Endothelial cell of umbilical vein (primary cell): ENCODE results near the gene ZNF516. TPM values are rescaled to one million over a fixed set of nuclear protein-coding genes. Genes with fewer than 3 reads are reported as not detected.

Experiments
- BruUV-seq: library from RNA; stranded (reverse); fragments of 400-500 nt; replicated peaks from 2 replicates; lab custom pipeline; 2021; lab: Mats Ljungman, UMichigan
- CTCF ChIA-PET: fragments of 300-600, 350-600 bp; sonication (Branson Sonifier 250); formaldehyde crosslinking; loops from one replicate; lab custom pipeline; 2021; ENCODE audit warnings: antibody characterized with exemption, inconsistent platforms; lab: Charles Lee
- POLR2A ChIA-PET: fragments of 300-600, 350-600 bp; sonication (Branson Sonifier 250); formaldehyde crosslinking; loops from one replicate; lab custom pipeline; 2021; ENCODE audit warnings: antibody characterized with exemption, inconsistent platforms; lab: Charles Lee
- DNase-seq: peaks from one replicate; pipeline ENCODE4 v3.0.0-alpha.2; 2011; ENCODE audit warnings: low read depth, low spot score
- FAIRE-seq: peaks from 2 replicates; lab custom pipeline; 2011; peaks lifted over from hg19 to GRCh38; lab: Jason Lieb, UNC
- H2AFZ ChIP-seq: 2 replicates; pipeline ENCODE4 v1.6.0; 2012; ENCODE audit warnings: low read depth, low read length, control low read depth, inconsistent platforms
- H3K27ac ChIP-seq: 2 replicates; pipeline ENCODE4 v1.5.1; 2011; ENCODE audit warnings: low read depth, mild to moderate bottlenecking, control low read depth, low read length, moderate library complexity; ENCODE audit not compliant: insufficient read depth
- H3K27me3 ChIP-seq, 2 experiments: 2 replicates each; pipeline versions ENCODE4 v1.6.0 to v1.6.1; 2011; ENCODE audit warnings: low read length in 2 of 2, mixed read lengths in 1 of 2; ENCODE audit not compliant: control insufficient read depth in 2 of 2, insufficient read depth in 2 of 2
- H3K36me3 ChIP-seq, 2 experiments: 2 replicates in 1 of 2; 3 replicates in 1 of 2; pipeline ENCODE4 v1.5.1; 2011; ENCODE audit warnings: low read length in 2 of 2, mild to moderate bottlenecking in 1 of 2, moderate library complexity in 1 of 2; ENCODE audit not compliant: control insufficient read depth in 2 of 2, insufficient read depth in 2 of 2; ENCODE audit errors: extremely low read depth in 1 of 2
- H3K4me1 ChIP-seq: 3 replicates; pipeline ENCODE4 v1.5.1; 2011; ENCODE audit warnings: mild to moderate bottlenecking, low read length; ENCODE audit not compliant: control insufficient read depth, insufficient read depth; ENCODE audit errors: extremely low read depth
- H3K4me2 ChIP-seq: 2 replicates; pipeline ENCODE4 v1.6.1; 2011; ENCODE audit warnings: low read length, control low read depth, mixed read lengths; ENCODE audit not compliant: insufficient read depth
- H3K4me3 ChIP-seq, 3 experiments: fragments of 200-600 bp in 1 of 3; sonication (generic), shearing (Covaris generic) in 1 of 3; replicated peaks in 1 of 3; 2 replicates each; pipeline ENCODE4 v1.5.1; 2011 to 2016; ENCODE audit warnings: control low read depth in 3 of 3, low read length in 3 of 3, mild to moderate bottlenecking in 2 of 3, inconsistent platforms in 1 of 3, low read depth in 1 of 3, moderate library complexity in 1 of 3; ENCODE audit not compliant: insufficient read depth in 1 of 3
- H3K79me2 ChIP-seq: 2 replicates; pipeline ENCODE4 v1.6.0; 2012; ENCODE audit warnings: low read length, inconsistent platforms; ENCODE audit not compliant: control insufficient read depth, insufficient read depth
- H3K9ac ChIP-seq: replicated peaks from 2 replicates; pipeline ENCODE3; 2011; ENCODE audit warnings: low read length, control low read depth; ENCODE audit not compliant: insufficient read depth; ENCODE audit errors: extremely low read depth
- H3K9me1 ChIP-seq: replicated peaks from 3 replicates; pipeline ENCODE4 v1.6.0; 2011; ENCODE audit warnings: mild to moderate bottlenecking, low read length; ENCODE audit not compliant: control insufficient read depth, insufficient read depth; ENCODE audit errors: extremely low read depth
- H3K9me3 ChIP-seq: replicated peaks from 2 replicates; pipeline ENCODE4 v1.5.1; 2012; ENCODE audit warnings: low read length, inconsistent platforms; ENCODE audit not compliant: control insufficient read depth, insufficient read depth
- H4K20me1 ChIP-seq: replicated peaks from 2 replicates; pipeline ENCODE3; 2011; ENCODE audit warnings: mild to moderate bottlenecking, low read length; ENCODE audit not compliant: control insufficient read depth, insufficient read depth; ENCODE audit errors: extremely low read depth
- CTCF ChIP-seq, 2 donors: IDR thresholded peaks; 1 replicate in 1 of 2; 2 replicates in 1 of 2; pipeline ENCODE4 v1.5.1; 2011; ENCODE audit warnings: low read length in 2 of 2, mild to moderate bottlenecking in 2 of 2, moderate library complexity in 2 of 2, control low read depth in 1 of 2, inconsistent platforms in 1 of 2, low read depth in 1 of 2; ENCODE audit not compliant: insufficient read depth in 1 of 2; ENCODE audit errors: extremely low read depth in 1 of 2
- EZH2 ChIP-seq: IDR thresholded peaks from 2 replicates; pipeline ENCODE4 v1.6.1; 2012; ENCODE audit warnings: borderline replicate concordance, low read depth, mild to moderate bottlenecking, moderate library complexity, low read length, inconsistent platforms; ENCODE audit not compliant: severe bottlenecking
- FOS ChIP-seq: IDR thresholded peaks from 2 replicates; pipeline ENCODE4 v1.6.1; 2011; ENCODE audit warnings: mild to moderate bottlenecking, low read length, moderate library complexity, borderline replicate concordance; ENCODE audit not compliant: insufficient read depth
- GATA2 ChIP-seq: IDR thresholded peaks from 2 replicates; pipeline ENCODE4 v1.7.0; 2011; ENCODE audit warnings: low read depth, mild to moderate bottlenecking, moderate library complexity, mixed read lengths, low read length; ENCODE audit not compliant: insufficient read length, insufficient read depth
- JUN ChIP-seq: IDR thresholded peaks from 2 replicates; pipeline ENCODE4 v1.6.1; 2011; ENCODE audit warnings: borderline replicate concordance, low read depth; ENCODE audit not compliant: insufficient read length, insufficient read depth
- MAX ChIP-seq: IDR thresholded peaks from 2 replicates; pipeline ENCODE4 v1.6.1; 2011; ENCODE audit not compliant: insufficient read depth, insufficient read length
- MYC ChIP-seq: IDR thresholded peaks from one replicate; pipeline ENCODE4 v1.6.1; 2011; ENCODE audit warnings: mild to moderate bottlenecking, low read depth, low read length
- POLR2A ChIP-seq: IDR thresholded peaks from 2 replicates; pipeline ENCODE4 v1.6.1; 2012; ENCODE audit warnings: low read depth, mild to moderate bottlenecking, control low read depth, low read length
- POLR2AphosphoS5 ChIP-seq: IDR thresholded peaks from 2 replicates; pipeline ENCODE4 v1.6.1; 2012; ENCODE audit warnings: low read depth, mild to moderate bottlenecking, control low read depth, low read length, moderate library complexity; ENCODE audit not compliant: insufficient read depth
- dilution Hi-C: fragments of 300-500 bp; cut with MboI; formaldehyde crosslinking; loops from one replicate; pipeline ENCODE4 v1.15.0; 2019; ENCODE audit warnings: low sequenced_read_pairs; ENCODE audit not compliant: extremely low pct_ligation_motif_present
- intact Hi-C: fragments of 100-400 bp; cut with micrococcal nuclease; formaldehyde crosslinking; loops from one replicate; pipeline ENCODE4 v1.10.0; 2022
- polyA plus RNA-seq, 4 experiments: library from polyadenylated mRNA; depleted of rRNA in 3 of 4; stranded (reverse) in 3 of 4; unstranded in 1 of 4; fragments of >200 nt; gene quantifications; 2 replicates each; pipeline versions ENCODE4 v1.2.1 to v1.2.3, GENCODE V29; 2011 to 2012; ENCODE audit warnings: missing spikeins in 1 of 4
- total RNA-seq: library from RNA; stranded (reverse); gene quantifications from 2 replicates; pipeline ENCODE4 v1.2.3, GENCODE V29; 2021

The ZNF516 gene
- total and polyA plus RNA-seq, 2 donors (not counting 3 experiments of a cell fraction or from before 2014, with no cell fraction given), result 3.6 to 19.1 TPM

- Histone ChIP-seq H3K27ac (no peak overlapping the region), H3K4me1 (no peaks in the 10 kb centered on the region), H3K79me2 (no peaks in the 10 kb centered on the region), H4K20me1 (no peaks in the 10 kb centered on the region), H3K9me3 (no peaks in the 10 kb centered on the region), H3K4me2 (no peak overlapping the region), H2AFZ (no peak overlapping the region), H3K9ac (no peak overlapping the region), H3K27me3 (no peaks in the 10 kb centered on the region), H3K36me3 (no peaks in the 10 kb centered on the region), H3K9me1 (no peaks in the 10 kb centered on the region), H3K4me3 (no peak overlapping the region)
- no TSS peak for BruUV-seq
- TF ChIP-seq GATA2 (no peak), MAX (no peak), POLR2AphosphoS5 (no peak), JUN (no peak), POLR2A (no peak), FOS (no peak), EZH2 (no peak)
- ChIA-PET CTCF (no interaction called here), POLR2A (no interaction called here)
- DNase-seq, result no peak
- FAIRE-seq, result no peak
- dilution Hi-C loops, result no loop called here
- intact Hi-C loops, result no loop called here
Measured at GRCh38 chr18:76356666-76357065, 138.4 kb downstream of the ZNF516 start.

- Histone ChIP-seq H3K9ac (no peak overlapping the region), H3K4me1 (no peaks in the 10 kb centered on the region), H3K9me1 (no peaks in the 10 kb centered on the region), H3K4me3 (no peak overlapping the region), H3K79me2 (no peaks in the 10 kb centered on the region), H4K20me1 (no peaks in the 10 kb centered on the region), H3K27ac (no peak overlapping the region), H2AFZ (no peak overlapping the region), H3K27me3 (no peaks in the 10 kb centered on the region), H3K9me3 (no peaks in the 10 kb centered on the region), H3K4me2 (no peak overlapping the region), H3K36me3 (no peaks in the 10 kb centered on the region)
- DNase-seq (peak; percentile 4), FAIRE-seq (no peak)
- ChIA-PET CTCF (no interaction called here), POLR2A (no interaction called here)
- TF ChIP-seq EZH2 (no peak), MYC (no peak), MAX (no peak), CTCF (IDR thresholded peaks at IDR 0.05; ENCODE audit: extremely low read depth in 1 of 2, insufficient read depth in 1 of 2, low read depth in 1 of 2, low read length in 2 of 2) (no peak), JUN (peak; percentile 16), POLR2AphosphoS5 (no peak), FOS (no peak), POLR2A (no peak), GATA2 (no peak)
- no TSS peak for BruUV-seq
- dilution Hi-C loops, result no loop called here
- intact Hi-C loops, result no loop called here
Measured at GRCh38 chr18:76354348-76354747, 140.7 kb downstream of the ZNF516 start.
